Stimulated activated CD4-positive, alpha-beta T cell treated with anti-CD3 and anti-CD28 coated beads, TNF-alpha, amount 100 ng/mL, for 1 hour (primary cell): Measurements from ENCODE around the gene PARD3.
"Not testable (repeated sequence)": the region's sequence is repeated elsewhere in the genome, so short reads cannot be mapped to it uniquely, and the experiment has no call there.

Experiments used
- DNase-seq, 3 donors: peaks; one replicate each; pipeline ENCODE4 v3.0.0-alpha.2; 2020; ENCODE audit warnings: low read depth in 3 of 3, low spot score in 1 of 3

Gene PARD3

DNA sequence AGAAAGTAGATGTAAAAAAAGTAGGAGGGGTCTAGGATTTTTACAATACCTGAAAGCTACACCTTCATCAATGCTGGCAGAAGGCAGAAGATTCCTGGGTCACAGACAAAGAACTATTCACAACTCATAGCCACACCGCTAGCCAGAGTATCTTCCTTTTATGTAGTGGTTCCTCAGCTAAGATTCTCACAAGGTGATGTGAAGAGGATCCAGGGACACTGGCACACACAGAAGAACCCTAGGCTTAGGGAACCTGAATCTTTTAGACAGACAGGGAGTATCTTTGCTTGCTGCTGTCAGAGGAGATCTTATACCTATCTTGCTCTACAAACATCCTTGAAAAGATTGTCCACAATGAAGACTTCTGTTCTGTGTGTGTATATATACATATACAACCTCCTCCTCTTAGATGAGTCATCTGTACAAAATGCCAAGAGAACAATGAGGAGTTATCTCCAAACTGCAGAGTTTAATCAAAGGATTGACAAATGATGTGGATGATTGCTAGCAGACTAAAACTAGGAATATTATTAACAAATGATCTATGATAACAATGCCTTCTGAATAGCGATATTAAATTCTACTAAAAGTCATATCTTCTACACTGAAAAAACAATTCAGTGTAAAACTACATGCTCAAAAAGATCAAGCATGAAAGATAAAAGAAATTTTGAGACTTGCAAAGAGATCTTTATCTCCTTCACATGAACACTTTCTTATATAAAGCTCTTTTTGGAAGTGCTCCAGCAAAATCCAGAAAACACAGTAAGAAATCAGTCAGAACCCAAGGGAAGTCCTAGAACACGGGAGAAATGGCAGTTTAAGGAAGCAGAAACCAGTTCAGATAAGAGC, 409.3 kb downstream of the PARD3 start:
- DNase-seq: no peak

DNA sequence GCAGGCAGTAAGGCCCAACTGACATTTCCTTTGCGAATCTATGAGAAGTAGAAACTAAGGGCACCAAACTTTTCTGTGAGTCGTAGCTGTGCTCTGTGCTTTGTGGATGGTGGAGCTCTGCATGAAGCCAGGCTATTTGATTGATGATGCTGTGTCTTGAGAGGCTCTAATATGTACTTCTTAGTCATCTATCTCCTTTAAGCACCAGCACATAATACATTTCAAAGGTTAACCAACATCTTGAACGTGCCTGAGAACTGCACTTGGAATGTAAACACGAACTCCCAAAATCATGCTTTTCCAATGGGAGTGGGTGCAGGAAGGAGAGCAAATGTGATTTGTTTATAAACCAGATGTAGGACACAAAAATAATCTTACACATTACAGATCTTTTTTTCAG, 411.6 kb downstream of the PARD3 start:
- DNase-seq: no peak

DNA sequence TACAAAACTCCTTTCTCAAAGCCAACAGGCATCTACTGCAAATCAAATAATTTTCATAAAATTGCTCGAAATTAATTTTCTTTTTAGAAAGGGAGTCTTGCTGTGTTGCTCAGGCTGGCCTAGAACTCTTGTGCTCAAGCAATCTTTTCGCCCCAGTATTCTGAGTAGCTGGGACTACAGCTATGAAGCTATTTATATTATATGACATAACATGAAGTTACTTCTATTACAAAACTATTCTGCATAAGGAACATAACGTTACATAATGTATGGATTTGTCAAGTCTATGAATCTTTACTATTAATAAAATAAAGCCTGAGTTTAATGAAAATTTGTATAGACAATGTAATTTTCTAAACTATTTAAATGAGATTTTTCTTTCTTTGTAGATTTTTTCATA, 415.0 kb downstream of the PARD3 start:
- DNase-seq: no peak

DNA sequence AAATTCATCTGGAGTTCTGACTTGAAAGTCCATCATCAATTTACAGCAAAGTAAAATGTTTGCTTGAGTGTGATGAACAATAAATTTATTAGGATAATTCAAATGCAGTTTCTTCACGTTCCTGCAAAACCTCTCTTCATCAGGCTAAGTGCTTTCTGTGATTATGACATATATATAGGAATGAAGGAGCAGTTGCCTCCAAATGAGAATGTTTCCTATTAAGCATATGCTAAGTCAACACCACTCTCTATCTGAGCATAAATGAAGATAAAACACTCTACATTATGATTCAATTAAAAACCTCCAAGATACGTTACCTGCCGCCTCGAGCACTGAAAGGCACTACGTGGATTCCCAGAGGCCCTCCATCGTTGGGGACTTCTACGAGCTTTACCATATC, 416.1 kb downstream of the PARD3 start:
- no peak for DNase-seq

DNA sequence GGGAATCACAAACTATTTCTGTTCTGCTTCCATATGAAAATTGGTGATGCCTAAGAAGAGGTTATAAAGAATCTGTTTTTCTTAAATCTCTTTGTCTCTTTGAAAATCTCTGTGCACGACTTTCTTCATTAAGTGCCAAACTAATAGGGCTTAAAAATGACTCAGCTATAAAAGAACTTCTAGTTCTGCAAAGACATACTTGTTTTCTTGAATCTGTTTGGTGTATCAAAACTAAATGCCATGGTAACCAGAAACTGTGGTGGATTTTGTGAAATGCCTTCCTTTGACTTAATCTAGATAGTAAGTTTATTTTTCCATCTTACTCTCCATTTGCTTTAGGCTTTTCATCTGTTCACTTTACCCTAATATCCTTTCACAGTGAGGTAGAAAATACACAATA, 417.8 kb downstream of the PARD3 start:
- DNase-seq: no peak

DNA sequence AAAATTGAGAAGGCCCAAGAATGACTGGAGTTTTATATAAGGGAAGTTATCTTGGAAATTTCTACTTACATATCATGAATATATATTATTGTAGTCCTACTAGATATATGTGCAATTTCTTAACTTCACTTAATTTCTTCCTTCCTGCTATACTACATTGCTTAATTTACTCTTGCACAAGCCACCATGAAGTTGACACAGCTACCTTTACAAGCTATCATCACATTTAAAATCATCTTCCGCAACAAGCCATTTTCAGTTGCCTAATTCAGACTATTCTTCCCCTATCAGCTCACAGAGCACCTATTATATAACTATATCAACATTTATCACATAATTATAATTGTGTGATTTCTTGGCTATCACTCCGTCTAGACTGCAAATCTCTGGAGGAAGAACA, 418.4 kb downstream of the PARD3 start:
- DNase-seq: no peak

DNA sequence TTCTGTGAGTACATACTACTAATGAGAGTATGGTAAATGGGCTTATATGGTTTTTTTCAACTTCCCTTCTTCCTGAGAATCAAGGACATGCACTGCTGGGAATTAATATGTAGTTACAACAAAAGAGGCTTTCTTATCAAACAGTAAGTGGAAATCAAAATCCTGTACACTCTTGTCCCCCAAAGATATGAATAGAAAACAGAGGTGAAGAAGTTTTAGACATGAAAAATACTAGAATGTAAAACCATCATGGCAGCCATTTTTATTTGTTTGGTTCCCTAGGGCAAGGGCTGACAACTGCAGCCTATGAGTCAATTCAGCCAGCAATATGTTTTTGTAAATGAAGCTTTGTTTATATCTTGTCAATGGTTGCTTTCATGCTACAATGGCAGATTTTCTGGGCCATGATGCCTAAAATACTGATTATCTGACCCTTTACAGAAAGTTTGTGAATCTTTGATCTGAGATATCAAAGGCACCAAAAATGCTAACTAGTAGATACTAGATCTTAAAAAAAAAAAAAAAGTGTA, 422.4 kb downstream of the PARD3 start:
- DNase-seq: no peak

DNA sequence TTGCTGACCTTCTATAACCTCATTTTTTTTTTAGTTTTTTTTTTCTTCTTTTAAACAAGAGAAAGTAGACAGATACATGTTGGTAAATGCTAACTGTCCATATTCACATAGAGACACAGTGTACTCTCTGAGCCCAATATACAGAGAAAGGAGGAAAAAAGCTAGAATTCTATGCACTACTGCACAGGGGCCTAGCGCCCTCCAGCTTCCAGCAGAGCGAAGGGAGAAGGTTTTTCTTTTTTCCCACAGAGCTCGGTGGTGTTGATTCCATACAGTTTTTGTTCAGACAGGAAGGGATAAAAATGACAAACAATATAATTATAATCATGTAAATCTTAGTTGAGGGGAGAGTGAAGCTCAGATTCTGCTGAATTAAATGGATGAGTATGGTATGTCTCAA, 423.9 kb downstream of the PARD3 start:
- not testable (repeated sequence) for DNase-seq

DNA sequence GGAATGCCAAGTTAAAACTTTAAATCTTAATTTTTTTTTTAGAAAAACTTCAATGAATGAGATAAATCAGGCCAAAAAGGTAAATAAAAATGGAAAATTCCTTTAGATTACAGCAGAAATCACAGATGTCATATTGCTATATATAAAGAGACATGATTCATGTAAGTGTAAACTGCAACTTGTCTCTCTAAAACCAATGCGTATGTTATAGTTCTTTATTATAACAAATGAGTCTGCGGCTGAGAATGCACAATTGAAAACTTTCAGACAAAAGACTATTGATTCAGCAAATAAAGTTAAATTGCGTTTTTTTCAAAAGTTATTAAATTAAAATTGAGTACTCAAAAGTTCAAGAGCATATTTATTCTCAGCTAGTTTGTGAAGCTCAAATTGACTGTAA, 425.3 kb downstream of the PARD3 start:
- no peak for DNase-seq

DNA sequence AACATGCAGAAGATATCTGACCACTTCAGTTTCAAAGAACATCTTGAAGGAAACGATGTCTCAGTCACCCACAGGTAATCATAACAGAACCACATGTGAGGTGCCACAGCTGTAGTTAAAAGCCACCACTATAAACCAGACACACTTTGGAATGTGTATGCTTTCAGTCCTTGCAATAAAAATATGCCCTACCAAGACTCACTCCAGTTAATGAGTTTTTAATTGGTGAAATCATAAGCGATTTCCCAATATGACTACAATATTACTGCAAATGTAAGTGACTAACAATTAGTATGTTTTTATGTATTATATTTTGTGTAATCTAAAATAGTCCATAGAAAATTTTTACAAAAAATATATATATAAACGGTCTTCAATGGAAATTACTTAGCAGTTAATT, 428.2 kb downstream of the PARD3 start:
- DNase-seq: no peak

DNA sequence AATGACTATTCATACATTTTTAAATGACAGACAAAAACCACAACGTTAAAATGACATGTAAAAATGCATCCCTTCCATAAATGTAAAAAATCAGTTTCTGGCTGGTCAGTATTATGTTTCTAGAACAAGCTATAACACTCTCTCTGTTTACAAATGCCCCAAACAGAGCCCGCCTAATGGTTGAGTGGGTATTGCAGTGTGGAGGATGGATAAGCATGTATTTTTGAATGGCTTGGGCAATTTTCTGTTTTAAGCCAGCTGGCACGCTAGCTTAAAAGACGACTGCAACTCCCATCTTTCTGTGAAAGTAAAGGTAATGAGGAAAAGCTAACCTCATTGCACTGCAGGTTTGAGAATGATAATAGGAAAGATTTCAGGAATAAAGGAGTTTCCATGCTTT, 430.7 kb downstream of the PARD3 start:
- no peak for DNase-seq

DNA sequence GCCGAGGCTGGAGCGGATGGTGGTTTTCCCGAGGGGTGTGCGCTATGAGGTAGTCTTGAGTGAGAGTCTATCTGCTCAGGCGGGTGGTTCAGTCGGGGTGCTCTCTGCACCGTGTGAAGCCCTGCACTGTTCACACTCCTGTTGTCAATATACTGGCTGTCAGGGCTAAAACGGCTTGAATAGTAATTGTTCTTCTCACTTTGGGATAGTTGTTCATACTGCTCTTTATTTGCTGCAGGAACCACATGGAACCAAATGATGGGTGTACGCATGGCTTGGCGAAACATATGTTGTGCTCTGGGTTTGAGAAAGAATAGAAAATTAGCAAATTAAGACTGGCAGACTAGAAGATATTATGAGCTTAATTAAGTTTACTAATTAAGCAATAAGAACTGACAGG, 432.5 kb downstream of the PARD3 start:
- DNase-seq: no peak

DNA sequence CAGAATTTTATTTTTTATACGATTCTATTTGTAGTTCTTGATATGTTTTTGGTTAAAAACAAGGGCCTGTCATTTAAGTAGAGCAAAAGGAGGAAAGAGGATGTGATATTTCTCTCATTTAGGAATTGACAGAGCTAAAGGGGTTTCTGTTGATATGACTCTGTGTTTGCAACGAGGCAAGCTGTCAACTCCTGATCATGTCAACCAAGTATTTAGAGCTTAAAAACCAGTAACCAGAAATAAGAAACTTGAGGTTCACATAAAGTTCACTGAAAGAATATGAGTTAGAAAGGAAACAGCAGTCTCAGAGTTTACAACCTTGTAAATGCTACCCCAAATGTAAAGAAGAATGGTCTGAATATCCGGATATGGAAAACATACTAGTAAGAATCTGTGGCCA, 434.2 kb downstream of the PARD3 start:
- no peak for DNase-seq

DNA sequence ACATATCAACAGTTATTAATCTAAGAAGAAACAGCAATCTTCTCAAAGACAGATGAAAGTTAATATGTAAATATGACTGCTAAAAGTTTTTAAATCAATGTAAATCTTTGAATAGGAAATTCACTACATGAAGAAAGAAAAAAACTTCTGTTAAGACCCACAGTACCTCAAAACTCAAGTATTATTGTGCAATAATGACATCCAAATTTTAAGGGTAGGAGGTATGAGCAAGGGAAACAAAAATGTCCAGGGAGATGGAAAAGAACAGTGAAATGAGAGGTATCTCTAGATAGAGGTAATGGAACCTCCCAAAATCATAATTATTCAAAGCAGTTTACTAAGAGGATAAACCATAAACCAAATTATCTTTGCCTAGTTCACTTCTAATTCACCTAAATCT, 436.8 kb downstream of the PARD3 start:
- no peak for DNase-seq

DNA sequence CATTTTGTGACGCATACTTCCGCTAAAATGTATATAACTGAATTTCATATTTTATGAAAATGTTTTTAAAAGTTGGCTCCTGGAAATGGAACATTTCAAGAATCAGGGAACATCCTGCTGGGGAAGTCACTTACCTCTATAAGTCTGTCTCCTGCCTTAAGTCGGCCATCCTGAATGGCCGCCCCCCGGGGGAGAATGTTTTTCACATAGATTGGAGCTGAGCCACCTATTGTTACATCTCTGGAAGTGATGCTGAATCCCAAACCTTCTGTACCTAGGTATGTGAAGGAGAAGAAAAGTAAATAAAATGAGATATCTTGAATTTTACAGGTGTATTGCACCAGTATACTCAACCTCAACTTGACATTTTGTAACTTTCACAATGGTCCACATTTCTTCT, 437.3 kb downstream of the PARD3 start:
- DNase-seq: no peak

DNA sequence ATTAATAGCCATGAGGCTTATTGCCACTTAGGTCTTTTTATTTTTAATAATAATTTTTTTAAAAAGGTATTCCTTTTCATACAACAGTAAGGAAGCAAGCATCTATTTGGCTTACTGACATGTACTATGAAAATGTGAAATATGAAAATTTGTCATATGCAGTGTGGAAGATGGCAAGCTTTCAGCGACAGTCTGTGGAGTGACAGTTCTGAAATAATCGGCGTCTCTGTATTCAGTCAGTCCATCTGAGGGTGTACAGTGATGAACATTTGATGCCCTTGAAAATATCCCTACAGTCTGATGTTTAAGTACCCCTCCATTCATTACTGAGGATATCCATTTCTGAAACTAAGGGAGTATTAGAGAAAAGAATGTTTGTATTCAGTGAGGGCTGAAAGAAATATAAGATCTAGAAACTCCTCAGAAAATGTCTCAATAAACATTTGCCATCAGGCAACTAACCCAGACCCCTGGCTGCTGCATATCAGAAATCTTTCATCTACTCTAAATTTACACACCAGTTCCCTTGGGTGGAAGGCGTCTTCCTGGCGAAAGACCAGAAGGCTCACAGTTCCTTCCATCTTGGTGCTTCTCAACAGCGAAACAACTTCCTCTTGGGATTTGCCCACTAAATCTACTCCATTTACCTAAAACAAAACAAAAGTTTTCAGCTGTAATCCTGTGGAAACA, 440.6 kb downstream of the PARD3 start:
- no peak for DNase-seq

DNA sequence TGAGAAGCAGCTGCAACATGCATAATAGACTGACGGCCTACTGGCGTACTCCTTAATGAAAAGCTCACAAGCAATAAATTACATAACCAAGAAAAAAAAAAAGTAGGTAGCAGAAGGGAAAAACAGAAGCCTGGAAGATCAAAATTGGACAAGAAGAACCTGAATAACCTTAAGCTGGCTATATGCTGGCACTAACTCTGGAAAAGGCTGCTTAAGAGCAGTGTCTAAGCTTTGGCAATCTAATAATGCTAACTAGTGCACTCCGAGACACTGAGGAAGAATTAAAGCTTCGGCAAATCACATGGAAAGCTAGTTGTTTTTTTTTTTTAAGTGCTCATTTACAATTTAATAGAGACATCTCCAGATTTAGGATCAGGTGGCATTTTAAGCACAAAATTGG, 441.9 kb downstream of the PARD3 start:
- no peak for DNase-seq

DNA sequence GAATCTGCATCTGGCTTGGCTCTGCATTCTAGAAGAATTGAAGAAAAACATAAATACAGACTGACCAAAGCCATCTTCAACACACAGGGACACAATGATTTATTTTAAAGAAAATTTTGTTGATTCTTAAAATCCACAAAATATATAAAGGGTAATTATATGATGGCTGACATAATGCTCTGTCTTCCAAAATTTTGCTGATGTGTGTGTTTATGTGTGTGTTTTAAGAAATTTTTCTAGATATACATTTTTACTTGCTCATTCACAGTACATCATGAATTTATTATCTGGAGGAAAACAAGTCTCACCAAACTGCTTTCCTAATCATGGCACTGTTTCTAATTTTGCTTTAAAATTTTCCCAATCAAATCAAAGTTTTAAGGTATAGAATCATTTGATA, 442.6 kb downstream of the PARD3 start:
- no peak for DNase-seq

DNA sequence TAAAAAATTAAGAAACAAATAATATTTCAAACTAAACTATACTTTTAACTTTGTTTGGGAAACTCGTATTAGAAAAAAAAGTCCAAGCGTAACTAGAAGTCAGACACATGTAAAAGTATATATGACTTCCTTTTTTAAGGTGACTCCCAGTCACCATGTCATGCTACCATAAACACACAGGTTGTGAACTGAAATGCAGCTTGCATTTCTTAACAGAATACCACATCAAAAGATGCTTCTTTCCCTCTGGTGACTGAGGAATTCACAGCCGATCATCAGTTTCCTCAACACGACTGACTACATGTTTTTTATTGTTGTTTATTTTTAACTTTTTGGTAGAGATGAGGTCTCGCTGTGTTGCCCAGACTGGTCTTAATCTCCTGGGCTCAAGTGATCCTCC, 445.0 kb downstream of the PARD3 start:
- DNase-seq: no peak

DNA sequence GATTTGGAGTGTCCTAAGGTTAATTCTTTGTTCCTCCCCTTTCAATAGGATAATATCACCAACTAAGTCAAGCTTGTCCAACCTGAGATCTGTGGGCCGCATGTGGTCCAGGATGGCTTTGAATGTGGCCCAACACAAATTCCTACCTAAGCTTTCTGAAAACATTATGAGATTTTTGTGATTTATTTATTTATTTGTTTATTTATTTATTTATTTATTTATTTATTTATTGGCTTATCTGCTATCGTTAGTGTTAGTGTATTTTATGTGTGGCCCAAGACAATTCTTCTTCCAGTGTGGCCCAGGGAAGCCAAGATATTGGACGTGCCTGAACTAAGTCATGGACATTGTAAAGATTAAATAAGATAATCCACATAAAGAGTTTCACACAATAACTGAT, 446.0 kb downstream of the PARD3 start:
- no peak for DNase-seq

DNA sequence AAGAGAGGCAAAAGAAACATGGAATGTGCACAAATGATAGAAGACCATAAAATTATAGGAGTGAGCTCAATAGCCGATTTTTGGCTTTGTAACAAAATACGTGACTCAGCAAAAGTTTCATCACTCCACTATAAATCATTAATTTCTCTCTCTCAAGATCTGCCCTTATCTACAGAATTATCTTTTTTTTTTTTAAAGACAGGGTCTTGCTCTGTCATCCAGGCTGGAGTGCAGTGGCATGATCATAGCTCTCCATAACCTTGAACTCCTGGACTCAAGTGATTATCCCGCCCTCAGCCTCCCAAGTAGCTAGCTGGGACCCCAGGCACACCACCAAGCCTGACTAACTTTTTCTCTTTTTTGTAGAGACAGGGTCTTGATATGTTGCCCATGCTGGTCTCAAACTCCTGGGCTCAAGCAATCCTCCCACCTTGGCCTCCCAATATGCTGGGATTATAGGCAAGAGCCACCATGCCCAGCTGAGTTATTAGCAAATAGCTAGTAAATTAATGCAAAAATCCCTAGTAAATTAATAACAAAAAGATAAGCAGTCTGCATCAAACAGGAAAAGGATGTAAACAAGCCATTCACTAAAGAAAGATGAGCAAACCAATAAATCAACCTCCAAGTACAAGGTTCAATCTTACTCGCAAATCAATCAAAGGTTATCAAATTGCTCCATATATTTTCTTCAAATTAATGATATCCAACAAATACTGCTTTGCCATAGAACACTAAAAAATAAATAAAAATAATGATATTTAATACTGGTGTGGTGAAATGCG, 450.7 kb downstream of the PARD3 start:
- no peak for DNase-seq

DNA sequence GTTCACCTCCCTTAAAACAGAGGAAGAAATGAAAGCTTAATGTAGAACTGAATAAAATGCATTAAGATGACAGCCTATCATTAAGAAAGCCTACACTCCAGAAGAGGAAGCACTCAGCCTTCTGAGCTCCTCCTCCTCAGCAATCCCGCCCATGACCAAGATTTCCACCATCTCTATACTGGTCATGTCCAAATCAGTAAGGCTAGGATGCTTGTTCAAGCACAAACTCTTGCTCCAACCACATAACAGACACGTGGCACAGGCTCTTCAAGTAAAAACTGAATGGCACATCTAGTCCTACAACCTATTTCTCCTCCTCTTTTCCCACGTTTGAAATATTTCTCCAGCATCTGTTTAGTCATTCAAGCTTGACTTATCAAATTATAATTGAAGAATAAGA, 454.1 kb downstream of the PARD3 start:
- DNase-seq: no peak
